ENCODE data around the gene STK4. TPM values are rescaled to one million over a fixed set of nuclear protein-coding genes. Genes with fewer than 3 reads are reported as not detected.

The STK4 gene
- polyA plus RNA-seq, 1 donor from 2014 or later, result 14.0 TPM

DNA sequence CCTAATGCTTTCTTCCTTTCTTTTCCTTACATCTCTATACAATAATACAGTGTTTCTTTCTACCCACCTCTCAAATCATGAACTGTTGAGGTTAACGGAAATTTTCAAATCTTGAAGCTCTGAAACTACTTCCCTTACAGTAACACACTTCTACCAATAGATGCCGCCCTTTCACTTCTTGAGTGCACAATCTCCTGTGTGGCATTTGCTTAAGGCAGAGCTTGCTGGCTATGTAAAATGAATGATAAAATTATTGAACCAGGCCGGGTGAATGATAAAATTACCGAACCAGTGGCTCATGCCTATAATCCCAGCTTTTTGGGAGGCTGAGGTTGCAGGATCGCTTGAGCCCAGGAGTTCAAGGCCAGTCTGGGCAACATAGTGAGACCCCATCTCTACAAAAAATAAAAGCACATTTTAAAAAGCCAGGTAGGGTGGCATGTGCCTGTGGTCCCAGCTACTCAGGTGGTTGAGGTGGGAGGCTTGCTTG is 77.8 kb downstream of the STK4 start:
- Histone ChIP-seq H3K36me3 (ENCODE audit: insufficient read depth, low read length) (no peaks in the 10 kb centered on the region), H3K27ac (ENCODE audit: low read length) (no peak overlapping the region), H2AFZ (ENCODE audit: low read depth, low read length) (no peak overlapping the region), H3K79me2 (replicated peaks; ENCODE audit: insufficient read depth, low read length) (no peaks in the 10 kb centered on the region), H3K9ac (ENCODE audit: low read length) (no peak overlapping the region), H4K20me1 (ENCODE audit: insufficient read depth) (no peaks in the 10 kb centered on the region), H3K4me2 (ENCODE audit: low read length) (no peak overlapping the region), H3K9me2 (ENCODE audit: insufficient read depth, low read length) (no peaks in the 10 kb centered on the region), H3F3A (ENCODE audit: insufficient read depth, low read length, poor library complexity, severe bottlenecking) (no peaks in the 10 kb centered on the region), H3K9me3 (ENCODE audit: low read length) (no peaks in the 10 kb centered on the region), H3K27me3 (ENCODE audit: insufficient read depth, low read depth, low read length) (no peaks in the 10 kb centered on the region), H3K4me3 (ENCODE audit: low read length) (no peak overlapping the region)
- TF ChIP-seq SMC3 (conservative IDR thresholded peaks at IDR 0.05; ENCODE audit: poor library complexity) (peak; percentile 81), RAD21 (conservative IDR thresholded peaks at IDR 0.05) (peak; percentile 88)
- TF ChIP-seq, protein P1, sequence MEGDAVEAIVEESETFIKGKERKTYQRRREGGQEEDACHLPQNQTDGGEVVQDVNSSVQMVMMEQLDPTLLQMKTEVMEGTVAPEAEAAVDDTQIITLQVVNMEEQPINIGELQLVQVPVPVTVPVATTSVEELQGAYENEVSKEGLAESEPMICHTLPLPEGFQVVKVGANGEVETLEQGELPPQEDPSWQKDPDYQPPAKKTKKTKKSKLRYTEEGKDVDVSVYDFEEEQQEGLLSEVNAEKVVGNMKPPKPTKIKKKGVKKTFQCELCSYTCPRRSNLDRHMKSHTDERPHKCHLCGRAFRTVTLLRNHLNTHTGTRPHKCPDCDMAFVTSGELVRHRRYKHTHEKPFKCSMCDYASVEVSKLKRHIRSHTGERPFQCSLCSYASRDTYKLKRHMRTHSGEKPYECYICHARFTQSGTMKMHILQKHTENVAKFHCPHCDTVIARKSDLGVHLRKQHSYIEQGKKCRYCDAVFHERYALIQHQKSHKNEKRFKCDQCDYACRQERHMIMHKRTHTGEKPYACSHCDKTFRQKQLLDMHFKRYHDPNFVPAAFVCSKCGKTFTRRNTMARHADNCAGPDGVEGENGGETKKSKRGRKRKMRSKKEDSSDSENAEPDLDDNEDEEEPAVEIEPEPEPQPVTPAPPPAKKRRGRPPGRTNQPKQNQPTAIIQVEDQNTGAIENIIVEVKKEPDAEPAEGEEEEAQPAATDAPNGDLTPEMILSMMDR (IDR thresholded peaks at IDR 0.05; ENCODE audit: poor library complexity, severe bottlenecking), result peak; percentile 91
- TF ChIP-seq, protein P2, sequence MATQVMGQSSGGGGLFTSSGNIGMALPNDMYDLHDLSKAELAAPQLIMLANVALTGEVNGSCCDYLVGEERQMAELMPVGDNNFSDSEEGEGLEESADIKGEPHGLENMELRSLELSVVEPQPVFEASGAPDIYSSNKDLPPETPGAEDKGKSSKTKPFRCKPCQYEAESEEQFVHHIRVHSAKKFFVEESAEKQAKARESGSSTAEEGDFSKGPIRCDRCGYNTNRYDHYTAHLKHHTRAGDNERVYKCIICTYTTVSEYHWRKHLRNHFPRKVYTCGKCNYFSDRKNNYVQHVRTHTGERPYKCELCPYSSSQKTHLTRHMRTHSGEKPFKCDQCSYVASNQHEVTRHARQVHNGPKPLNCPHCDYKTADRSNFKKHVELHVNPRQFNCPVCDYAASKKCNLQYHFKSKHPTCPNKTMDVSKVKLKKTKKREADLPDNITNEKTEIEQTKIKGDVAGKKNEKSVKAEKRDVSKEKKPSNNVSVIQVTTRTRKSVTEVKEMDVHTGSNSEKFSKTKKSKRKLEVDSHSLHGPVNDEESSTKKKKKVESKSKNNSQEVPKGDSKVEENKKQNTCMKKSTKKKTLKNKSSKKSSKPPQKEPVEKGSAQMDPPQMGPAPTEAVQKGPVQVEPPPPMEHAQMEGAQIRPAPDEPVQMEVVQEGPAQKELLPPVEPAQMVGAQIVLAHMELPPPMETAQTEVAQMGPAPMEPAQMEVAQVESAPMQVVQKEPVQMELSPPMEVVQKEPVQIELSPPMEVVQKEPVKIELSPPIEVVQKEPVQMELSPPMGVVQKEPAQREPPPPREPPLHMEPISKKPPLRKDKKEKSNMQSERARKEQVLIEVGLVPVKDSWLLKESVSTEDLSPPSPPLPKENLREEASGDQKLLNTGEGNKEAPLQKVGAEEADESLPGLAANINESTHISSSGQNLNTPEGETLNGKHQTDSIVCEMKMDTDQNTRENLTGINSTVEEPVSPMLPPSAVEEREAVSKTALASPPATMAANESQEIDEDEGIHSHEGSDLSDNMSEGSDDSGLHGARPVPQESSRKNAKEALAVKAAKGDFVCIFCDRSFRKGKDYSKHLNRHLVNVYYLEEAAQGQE (IDR thresholded peaks at IDR 0.05; ENCODE audit: borderline replicate concordance), result no peak

DNA sequence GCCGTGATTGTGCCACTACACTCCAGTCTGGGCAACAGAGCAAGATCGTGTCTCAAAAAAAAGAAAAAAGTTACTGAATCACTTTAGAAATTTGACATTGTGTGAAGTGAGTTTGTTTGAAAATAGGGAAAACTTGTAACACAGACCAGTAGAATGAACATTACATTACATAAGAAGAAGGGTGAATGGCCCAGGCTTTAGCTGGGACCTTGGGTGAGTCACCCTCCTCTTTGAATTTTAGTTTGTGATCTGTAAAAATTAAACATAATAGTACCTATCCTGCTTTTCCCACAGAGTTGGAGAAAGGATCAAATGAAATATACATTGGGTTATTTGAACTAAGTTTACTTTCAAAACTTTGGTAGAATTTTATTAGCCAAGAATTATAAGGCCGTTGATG is 78.3 kb downstream of the STK4 start:
- H3K4me3 ChIP-seq (ENCODE audit: low read length), result no peak overlapping the region
- no peaks in the 10 kb centered on the region for H3K9me3 ChIP-seq (ENCODE audit: low read length)
- H3K9me2 ChIP-seq (ENCODE audit: insufficient read depth, low read length), result no peaks in the 10 kb centered on the region
- no peaks in the 10 kb centered on the region for H3F3A ChIP-seq (ENCODE audit: insufficient read depth, low read length, poor library complexity, severe bottlenecking)
- H4K20me1 ChIP-seq (ENCODE audit: insufficient read depth), result no peaks in the 10 kb centered on the region
- no peak overlapping the region for H3K27ac ChIP-seq (ENCODE audit: low read length)
- no peak overlapping the region for H3K4me2 ChIP-seq (ENCODE audit: low read length)
- H3K79me2 ChIP-seq (replicated peaks; ENCODE audit: insufficient read depth, low read length), result no peaks in the 10 kb centered on the region
- no peaks in the 10 kb centered on the region for H3K27me3 ChIP-seq (ENCODE audit: insufficient read depth, low read depth, low read length)
- no peaks in the 10 kb centered on the region for H3K36me3 ChIP-seq (ENCODE audit: insufficient read depth, low read length)
- no peak overlapping the region for H3K9ac ChIP-seq (ENCODE audit: low read length)
- no peak overlapping the region for H2AFZ ChIP-seq (ENCODE audit: low read depth, low read length)
- no peak for TF ChIP-seq MXI1 (conservative IDR thresholded peaks at IDR 0.05; ENCODE audit: poor library complexity, severe bottlenecking)
- TF ChIP-seq EP300 (conservative IDR thresholded peaks at IDR 0.05; ENCODE audit: poor library complexity, severe bottlenecking), result no peak
- no peak for TF ChIP-seq TAF1 (IDR thresholded peaks at IDR 0.05; ENCODE audit: low read depth)

DNA sequence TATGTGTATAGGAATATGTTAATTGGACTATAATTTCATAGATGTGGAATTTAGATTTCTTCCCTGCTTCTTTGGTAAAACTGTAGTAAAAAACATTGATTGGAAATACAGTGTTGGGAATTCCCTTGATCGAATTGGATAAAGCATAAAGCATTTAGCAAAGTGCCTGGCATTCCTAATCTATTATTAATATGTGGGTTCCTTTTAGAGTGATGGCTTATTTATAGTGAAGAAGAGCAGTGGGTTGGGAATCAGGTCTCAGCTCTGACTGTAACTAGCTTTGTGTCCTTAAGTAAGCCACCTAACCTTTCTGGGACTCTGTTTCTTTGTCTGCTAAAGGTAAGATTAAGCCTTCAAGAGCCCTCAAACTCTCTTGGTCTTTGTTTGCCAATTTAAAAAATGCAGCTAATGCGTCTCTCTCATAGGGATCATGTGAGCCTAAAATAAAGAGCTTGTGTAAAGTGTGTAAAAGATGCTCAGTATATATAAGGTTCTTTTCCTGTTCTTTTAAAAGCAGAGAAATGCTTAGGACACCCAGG is 81.3 kb downstream of the STK4 start:
- Histone ChIP-seq H3K9me2 (ENCODE audit: insufficient read depth, low read length) (no peaks in the 10 kb centered on the region), H3K9ac (ENCODE audit: low read length) (no peak overlapping the region), H4K20me1 (ENCODE audit: insufficient read depth) (no peaks in the 10 kb centered on the region), H3K27ac (ENCODE audit: low read length) (no peak overlapping the region), H3K4me3 (ENCODE audit: low read length) (no peak overlapping the region), H3K79me2 (replicated peaks; ENCODE audit: insufficient read depth, low read length) (no peaks in the 10 kb centered on the region), H3K27me3 (ENCODE audit: insufficient read depth, low read depth, low read length) (no peaks in the 10 kb centered on the region), H3K36me3 (ENCODE audit: insufficient read depth, low read length) (no peaks in the 10 kb centered on the region), H3K4me2 (ENCODE audit: low read length) (no peak overlapping the region), H3K9me3 (ENCODE audit: low read length) (no peaks in the 10 kb centered on the region), H3F3A (ENCODE audit: insufficient read depth, low read length, poor library complexity, severe bottlenecking) (no peaks in the 10 kb centered on the region), H2AFZ (ENCODE audit: low read depth, low read length) (no peak overlapping the region)
- TF ChIP-seq POLR2AphosphoS5 (IDR thresholded peaks at IDR 0.05) (no peak), RAD21 (conservative IDR thresholded peaks at IDR 0.05) (no peak)
- TF ChIP-seq, protein P1 (IDR thresholded peaks at IDR 0.05; ENCODE audit: poor library complexity, severe bottlenecking), result no peak
- TF ChIP-seq, protein P2 (IDR thresholded peaks at IDR 0.05; ENCODE audit: borderline replicate concordance), result no peak
